Measurements from ENCODE around the gene IL34. TPM values are rescaled to one million over a fixed set of nuclear protein-coding genes. Genes with fewer than 3 reads are reported as not detected.

Gene IL34
- total RNA-seq, 2 donors from 2014 or later: 0.89 to 1.5 TPM

DNA sequence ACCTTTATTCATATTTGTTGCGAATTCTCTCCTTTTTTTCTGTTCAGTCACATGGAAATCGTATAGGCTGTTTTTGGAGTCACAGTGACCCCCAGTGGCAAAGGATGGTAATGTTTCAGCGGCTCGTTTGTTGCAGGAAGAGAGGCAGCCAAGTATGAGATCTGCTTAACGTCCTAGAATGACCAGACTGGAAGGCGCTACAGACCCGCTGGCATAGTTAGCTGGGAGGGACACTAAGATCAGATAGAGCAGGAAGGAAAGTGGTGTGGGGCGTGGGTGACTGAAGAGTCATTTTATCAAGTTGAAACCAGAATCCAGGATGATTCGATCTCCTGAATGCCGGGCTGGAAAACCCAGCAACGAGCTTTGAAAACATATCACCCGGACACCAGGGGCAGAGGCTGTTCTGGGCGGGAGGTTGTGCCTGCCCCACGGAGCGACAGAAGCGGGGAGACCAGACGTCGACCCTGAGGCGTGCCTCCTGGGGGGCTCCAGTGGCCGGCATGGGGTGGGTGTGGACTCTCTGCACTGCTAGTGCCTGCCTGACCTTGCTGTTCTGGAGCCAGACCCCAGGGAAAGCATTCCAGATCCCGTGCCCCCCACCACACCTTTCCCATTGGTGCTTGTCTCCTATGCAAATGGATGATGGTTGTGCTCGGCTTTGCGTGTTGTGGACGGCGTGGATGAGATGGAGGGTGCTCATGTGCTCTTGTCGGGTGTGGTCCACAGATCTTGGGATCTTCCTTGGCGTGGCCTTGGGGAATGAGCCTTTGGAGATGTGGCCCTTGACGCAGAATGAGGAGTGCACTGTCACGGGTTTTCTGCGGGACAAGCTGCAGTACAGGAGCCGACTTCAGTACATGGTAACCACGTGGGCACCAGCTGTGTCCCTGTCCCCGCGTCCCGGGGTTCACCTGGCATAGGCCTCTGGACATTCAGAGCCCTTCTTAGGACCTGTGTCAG, 7.7 kb downstream of the IL34 start:
- intact Hi-C loops (cut with DNase I, micrococcal nuclease): loop anchor here (10.0 kb wide), 2 partner anchors 129 to 289 kb away; partner anchors contain the start of genes COG4 (in 1 of the 2) and SF3B3 (in 1 of the 2)
- peak; percentile 88 for ATAC-seq
- DNase-seq: peak; percentile 61 to 78

GRCh38 chr16:70656065-70656711, 9.8 kb downstream of the IL34 start:
- no peak for ATAC-seq
- intact Hi-C loops (cut with DNase I, micrococcal nuclease): loop anchor here (10.0 kb wide), 2 partner anchors 131 to 291 kb away; partner anchors contain the start of genes COG4 (in 1 of the 2) and SF3B3 (in 1 of the 2)
- DNase-seq: no peak

- ATAC-seq (no peak), DNase-seq (no peak)
- intact Hi-C loops (cut with DNase I, micrococcal nuclease): loop anchor here (10.0 kb wide), 2 partner anchors 132 to 292 kb away; partner anchors contain the start of genes COG4 (in 1 of the 2) and SF3B3 (in 1 of the 2)
These were observed 10.4 kb downstream of the IL34 start for GRCh38 chr16:70656712-70657263.

DNA sequence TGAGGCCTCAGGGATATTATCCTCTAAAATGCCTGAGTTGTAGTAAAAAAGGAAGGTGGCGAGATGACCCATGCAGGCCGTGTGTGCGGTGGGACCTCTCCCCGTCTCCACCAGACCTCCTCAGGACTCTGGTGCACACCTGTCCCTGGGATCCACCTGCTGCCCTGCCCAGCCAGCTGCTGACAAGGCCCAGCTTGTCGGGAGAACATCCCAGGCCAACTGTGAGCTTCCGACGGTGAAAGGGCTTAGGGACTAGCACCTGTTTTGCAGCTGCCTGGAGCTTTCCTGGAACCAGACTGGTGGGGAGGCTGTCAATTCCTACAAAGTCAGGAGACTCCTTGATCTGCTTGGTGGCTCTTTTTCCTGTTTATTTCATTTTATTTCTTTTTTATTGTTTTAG, 11.6 kb downstream of the IL34 start:
- ATAC-seq: no peak
- intact Hi-C loops (cut with DNase I, micrococcal nuclease): loop anchor here (10.0 kb wide), 2 partner anchors 133 to 293 kb away; partner anchors contain the start of genes COG4 (in 1 of the 2) and SF3B3 (in 1 of the 2)
- DNase-seq: no peak

DNA sequence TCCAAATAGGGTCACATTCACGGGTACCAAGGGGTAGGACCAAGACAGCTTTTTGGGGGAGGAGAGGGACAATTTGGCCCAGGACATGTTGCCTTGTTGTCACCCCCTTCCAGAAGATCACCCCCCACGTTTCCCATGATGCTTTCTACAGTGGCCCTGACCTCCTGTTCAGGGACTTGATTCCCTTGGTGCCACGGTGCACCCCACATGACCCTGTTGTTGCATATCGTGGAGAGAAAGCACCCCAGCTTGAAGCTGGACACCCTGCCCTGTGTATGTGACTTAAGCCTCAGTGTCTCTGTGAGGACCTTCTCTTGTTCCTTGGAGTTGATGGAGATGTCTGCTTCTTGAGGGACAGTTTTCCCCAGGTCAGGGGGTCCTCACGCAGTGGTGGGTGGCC, 12.6 kb downstream of the IL34 start:
- ATAC-seq (no peak), DNase-seq (no peak)
- intact Hi-C loops (cut with DNase I, micrococcal nuclease): loop anchor here (10.0 kb wide), 2 partner anchors 134 to 294 kb away; partner anchors contain the start of genes COG4 (in 1 of the 2) and SF3B3 (in 1 of the 2)

GRCh38 chr16:70659546-70659945, 13.2 kb downstream of the IL34 start:
- no peak for DNase-seq
- intact Hi-C loops (cut with DNase I, micrococcal nuclease): loop anchor here (10.0 kb wide), 2 partner anchors 135 to 295 kb away; partner anchors contain the start of genes COG4 (in 1 of the 2) and SF3B3 (in 1 of the 2)
- ATAC-seq: no peak

DNA sequence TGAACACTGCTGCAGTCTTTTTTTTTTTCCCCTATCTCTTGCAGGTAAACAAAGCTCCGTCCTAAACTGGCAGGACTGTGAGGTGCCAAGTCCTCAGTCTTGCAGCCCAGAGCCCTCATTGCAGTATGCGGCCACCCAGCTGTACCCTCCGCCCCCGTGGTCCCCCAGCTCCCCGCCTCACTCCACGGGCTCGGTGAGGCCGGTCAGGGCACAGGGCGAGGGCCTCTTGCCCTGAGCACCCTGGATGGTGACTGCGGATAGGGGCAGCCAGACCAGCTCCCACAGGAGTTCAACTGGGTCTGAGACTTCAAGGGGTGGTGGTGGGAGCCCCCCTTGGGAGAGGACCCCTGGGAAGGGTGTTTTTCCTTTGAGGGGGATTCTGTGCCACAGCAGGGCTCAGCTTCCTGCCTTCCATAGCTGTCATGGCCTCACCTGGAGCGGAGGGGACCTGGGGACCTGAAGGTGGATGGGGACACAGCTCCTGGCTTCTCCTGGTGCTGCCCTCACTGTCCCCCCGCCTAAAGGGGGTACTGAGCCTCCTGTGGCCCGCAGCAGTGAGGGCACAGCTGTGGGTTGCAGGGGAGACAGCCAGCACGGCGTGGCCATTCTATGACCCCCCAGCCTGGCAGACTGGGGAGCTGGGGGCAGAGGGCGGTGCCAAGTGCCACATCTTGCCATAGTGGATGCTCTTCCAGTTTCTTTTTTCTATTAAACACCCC, 13.8 kb downstream of the IL34 start:
- intact Hi-C loops (cut with DNase I, micrococcal nuclease): loop anchor here (10.0 kb wide), 2 partner anchors 135 to 295 kb away; partner anchors contain the start of genes COG4 (in 1 of the 2) and SF3B3 (in 1 of the 2)
- DNase-seq: no peak
- peak; percentile 8 for ATAC-seq

GRCh38 chr16:70660672-70661350, 14.5 kb downstream of the IL34 start:
- no peak for DNase-seq
- intact Hi-C loops (cut with DNase I, micrococcal nuclease): no loop called here
- peak; percentile 17 for ATAC-seq

GRCh38 chr16:70661534-70661917, 15.2 kb downstream of the IL34 start:
- ATAC-seq (no peak), DNase-seq (no peak)
- intact Hi-C loops (cut with DNase I, micrococcal nuclease): no loop called here

DNA sequence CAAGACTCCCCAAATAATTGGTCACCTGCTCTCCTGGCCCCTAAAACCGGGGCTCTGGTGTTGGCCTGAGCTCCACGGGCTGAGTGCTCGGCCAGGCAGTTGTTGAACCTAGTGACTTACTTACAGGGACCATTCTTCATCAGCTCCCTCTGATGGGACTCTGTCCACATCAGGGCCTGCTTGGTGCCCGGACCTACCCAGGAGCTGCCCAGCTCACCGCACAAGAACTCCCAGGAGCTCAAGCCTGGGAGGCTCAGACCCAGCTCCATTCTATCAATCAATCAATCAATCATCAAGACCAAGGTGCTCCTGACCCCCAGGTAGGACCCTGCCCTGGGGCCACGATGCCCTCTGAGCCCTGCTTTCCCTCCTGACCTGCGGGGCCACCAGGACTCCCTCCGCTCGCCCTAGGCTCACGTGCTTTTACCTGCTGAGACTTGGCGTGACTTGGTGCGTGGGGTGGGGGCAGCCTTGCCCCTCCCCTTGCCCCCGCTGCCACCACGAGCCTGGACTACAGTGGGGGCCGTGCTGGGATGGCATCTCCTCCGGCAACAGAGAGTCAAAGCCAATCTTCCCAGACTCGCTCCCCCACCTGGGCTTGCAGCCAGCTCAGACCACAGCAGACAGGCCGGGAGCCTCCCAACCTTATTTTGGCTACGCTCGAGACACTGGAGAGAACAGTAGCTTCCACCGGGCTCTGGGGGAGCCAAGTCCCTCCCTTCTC, 15.7 kb downstream of the IL34 start:
- DNase-seq: peak in 1 of 2 donors; percentile 44
- intact Hi-C loops (cut with DNase I, micrococcal nuclease): no loop called here
- ATAC-seq: no peak

DNA sequence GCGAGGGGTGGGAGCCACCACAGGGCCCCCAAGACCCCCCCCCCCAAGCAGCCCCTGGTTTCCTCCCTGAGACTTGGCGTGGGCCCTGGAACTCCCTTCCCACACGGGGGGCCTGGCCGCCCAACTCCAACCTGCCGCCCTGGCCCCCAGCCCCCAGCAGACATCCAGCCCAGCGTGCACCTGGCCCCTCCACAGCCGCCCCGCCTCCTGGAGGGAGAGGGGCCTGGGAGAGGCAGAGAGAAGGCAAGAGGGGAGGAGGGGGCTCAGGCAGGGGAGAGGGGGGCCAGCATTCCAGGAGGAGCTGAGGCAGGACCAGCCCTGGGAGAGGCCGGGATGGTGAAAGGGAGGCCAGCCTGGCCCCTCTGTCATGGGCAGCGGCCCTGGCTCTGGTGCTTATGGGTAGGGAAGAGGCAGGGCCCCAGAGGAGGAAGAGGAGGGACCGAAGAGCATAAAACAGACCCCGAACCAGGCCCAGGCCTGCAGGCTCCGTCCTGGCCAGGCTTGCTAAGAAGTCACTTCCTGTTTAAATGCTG, 16.7 kb downstream of the IL34 start:
- DNase-seq (peak in 1 of 2 donors; percentile 17), ATAC-seq (no peak)
- intact Hi-C loops (cut with DNase I, micrococcal nuclease): no loop called here

GRCh38 chr16:70663524-70664324, 17.4 kb downstream of the IL34 start:
- intact Hi-C loops (cut with DNase I, micrococcal nuclease): no loop called here
- DNase-seq (peak in 1 of 2 donors; percentile 20), ATAC-seq (no peak)

GRCh38 chr16:70664325-70665112, 18.2 kb downstream of the IL34 start:
- intact Hi-C loops (cut with DNase I, micrococcal nuclease): no loop called here
- DNase-seq (peak in 1 of 2 donors; percentile 23), ATAC-seq (no peak)

DNA sequence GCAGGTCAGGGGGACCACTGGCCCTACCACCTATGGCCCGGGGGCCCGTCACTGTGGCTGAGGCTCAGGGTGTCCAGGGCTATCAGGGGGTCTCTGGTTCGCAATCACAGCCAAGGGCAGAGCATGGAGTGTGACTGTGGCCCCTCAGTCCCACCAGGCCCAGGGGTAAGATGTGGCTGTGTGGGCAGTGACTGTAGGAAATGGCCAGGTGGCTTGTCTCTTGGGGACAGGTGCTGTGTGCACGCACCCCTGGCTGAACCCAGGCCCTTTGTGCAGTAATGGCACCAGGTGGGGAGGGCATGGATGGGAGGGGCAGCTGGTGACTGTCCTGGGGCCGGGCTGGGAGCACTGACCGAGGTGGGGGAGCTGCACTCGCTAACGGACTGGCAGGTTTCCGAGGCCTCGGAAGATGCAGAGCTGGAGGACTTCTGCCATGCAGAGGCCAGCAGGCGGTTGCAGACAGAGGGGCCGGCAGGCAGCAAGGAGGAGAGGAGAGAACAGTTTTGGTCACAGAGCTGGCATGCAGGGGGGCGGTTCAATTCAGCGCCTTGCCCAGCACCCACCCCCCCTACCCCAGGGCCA, 18.8 kb downstream of the IL34 start:
- ATAC-seq (no peak), DNase-seq (peak in 1 of 2 donors; percentile 17)
- intact Hi-C loops (cut with DNase I, micrococcal nuclease): no loop called here
